ENCODE results near the gene NSF.
"Not testable (repeated sequence)": the region's sequence is repeated elsewhere in the genome, so short reads cannot be mapped to it uniquely, and the experiment has no call there.

NSF gene

GRCh38 chr17:46590157-46591146 lies at the start of gene NSF:
Gene NSF (plus strand): TSS chr17:46590669. CDS start chr17:46590776, 107 bp downstream.
- not testable (repeated sequence) for DNase-seq (ENCODE audit: low spot score)

GRCh38 chr17:46548607-46549006 lies 41.9 kb upstream of the NSF start:
- not testable (repeated sequence) for DNase-seq (ENCODE audit: low spot score)

GRCh38 chr17:46559155-46559554 lies 31.3 kb upstream of the NSF start:
- DNase-seq (ENCODE audit: low spot score): not testable (repeated sequence)

GRCh38 chr17:46560048-46560447 lies 30.4 kb upstream of the NSF start:
- not testable (repeated sequence) for DNase-seq (ENCODE audit: low spot score)

GRCh38 chr17:46566284-46566683 lies 24.2 kb upstream of the NSF start:
- DNase-seq (ENCODE audit: low spot score): not testable (repeated sequence)

GRCh38 chr17:46566980-46567379 lies 23.5 kb upstream of the NSF start:
- DNase-seq (ENCODE audit: low spot score): not testable (repeated sequence)

- not testable (repeated sequence) for DNase-seq (ENCODE audit: low spot score)
These were observed 18.7 kb upstream of the NSF start for GRCh38 chr17:46571796-46572195.

GRCh38 chr17:46579083-46580075 lies 11.1 kb upstream of the NSF start, which contains the start of gene ARL17A:
Gene ARL17A (minus strand): TSS chr17:46579691. CDS start chr17:46576322, 3,369 bp downstream.
- DNase-seq (ENCODE audit: low spot score): not testable (repeated sequence)

GRCh38 chr17:46580082-46580481 lies 10.4 kb upstream of the NSF start:
- not testable (repeated sequence) for DNase-seq (ENCODE audit: low spot score)

- not testable (repeated sequence) for DNase-seq (ENCODE audit: low spot score)
These were observed 5.0 kb upstream of the NSF start for GRCh38 chr17:46585444-46585843.

- not testable (repeated sequence) for DNase-seq (ENCODE audit: low spot score)
These were observed 863 bp downstream of the NSF start for GRCh38 chr17:46591332-46591731.

- not testable (repeated sequence) for DNase-seq (ENCODE audit: low spot score)
These were observed 8.0 kb downstream of the NSF start for GRCh38 chr17:46598344-46598931.

GRCh38 chr17:46600767-46601166 lies 10.3 kb downstream of the NSF start:
- DNase-seq (ENCODE audit: low spot score): not testable (repeated sequence)

- DNase-seq (ENCODE audit: low spot score): not testable (repeated sequence)
These were observed 12.7 kb downstream of the NSF start for GRCh38 chr17:46603125-46603524.

- not testable (repeated sequence) for DNase-seq (ENCODE audit: low spot score)
These were observed 20.8 kb downstream of the NSF start for GRCh38 chr17:46611304-46611703.

GRCh38 chr17:46613876-46614275 lies 23.4 kb downstream of the NSF start:
- not testable (repeated sequence) for DNase-seq (ENCODE audit: low spot score)

- DNase-seq (ENCODE audit: low spot score): not testable (repeated sequence)
These were observed 26.7 kb downstream of the NSF start for GRCh38 chr17:46617121-46617520.

- DNase-seq (ENCODE audit: low spot score): not testable (repeated sequence)
These were observed 28.5 kb downstream of the NSF start for GRCh38 chr17:46618975-46619374.

- not testable (repeated sequence) for DNase-seq (ENCODE audit: low spot score)
These were observed 33.3 kb downstream of the NSF start for GRCh38 chr17:46623790-46624189.

GRCh38 chr17:46624726-46625125 lies 34.3 kb downstream of the NSF start:
- not testable (repeated sequence) for DNase-seq (ENCODE audit: low spot score)

- DNase-seq (ENCODE audit: low spot score): not testable (repeated sequence)
These were observed 37.0 kb downstream of the NSF start for GRCh38 chr17:46627452-46627851.

Measured in HuH-7.5 (cell line).